22Rv1 (cell line): ENCODE results near the gene OR10K2.
"Not testable (repeated sequence)": the region's sequence is repeated elsewhere in the genome, so short reads cannot be mapped to it uniquely, and the experiment has no call there.

Experiments used
- H3K27ac ChIP-seq: fragments of 450-650 bp; 2 replicates; pipeline ENCODE4 v1.5.1; 2017
- ZFX ChIP-seq: fragments of 450-650 bp; IDR thresholded peaks from 2 replicates; pipeline ENCODE4 v1.6.1; 2017; ENCODE audit warnings: antibody characterized with exemption, borderline replicate concordance
- TF ChIP-seq, protein P1 (sequence below): fragments of 450-650 bp; IDR thresholded peaks from 2 replicates; pipeline ENCODE4 v1.5.1; 2017; ENCODE audit warnings: mild to moderate bottlenecking

The OR10K2 gene

DNA sequence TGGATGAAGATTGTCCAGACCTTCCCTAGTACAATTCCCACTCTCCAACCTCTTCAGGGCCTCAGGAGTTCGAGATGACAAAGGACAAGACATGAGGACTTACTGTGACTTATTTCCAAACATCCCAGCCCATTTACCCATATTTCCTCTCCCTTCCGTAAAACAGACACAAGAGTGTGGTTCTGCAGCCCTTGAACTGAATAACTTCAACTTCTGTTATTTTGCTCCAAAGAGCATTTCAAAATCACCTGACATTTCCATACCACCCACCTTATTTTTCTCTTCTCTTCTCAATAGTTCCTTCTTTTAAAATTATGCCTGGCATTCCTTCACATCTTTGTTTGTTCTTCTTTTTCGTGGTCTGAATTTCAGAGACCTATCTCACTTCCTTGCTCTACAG lies 8.7 kb upstream of the OR10K2 start:
- no peak for TF ChIP-seq ZFX
- TF ChIP-seq, protein P1, sequence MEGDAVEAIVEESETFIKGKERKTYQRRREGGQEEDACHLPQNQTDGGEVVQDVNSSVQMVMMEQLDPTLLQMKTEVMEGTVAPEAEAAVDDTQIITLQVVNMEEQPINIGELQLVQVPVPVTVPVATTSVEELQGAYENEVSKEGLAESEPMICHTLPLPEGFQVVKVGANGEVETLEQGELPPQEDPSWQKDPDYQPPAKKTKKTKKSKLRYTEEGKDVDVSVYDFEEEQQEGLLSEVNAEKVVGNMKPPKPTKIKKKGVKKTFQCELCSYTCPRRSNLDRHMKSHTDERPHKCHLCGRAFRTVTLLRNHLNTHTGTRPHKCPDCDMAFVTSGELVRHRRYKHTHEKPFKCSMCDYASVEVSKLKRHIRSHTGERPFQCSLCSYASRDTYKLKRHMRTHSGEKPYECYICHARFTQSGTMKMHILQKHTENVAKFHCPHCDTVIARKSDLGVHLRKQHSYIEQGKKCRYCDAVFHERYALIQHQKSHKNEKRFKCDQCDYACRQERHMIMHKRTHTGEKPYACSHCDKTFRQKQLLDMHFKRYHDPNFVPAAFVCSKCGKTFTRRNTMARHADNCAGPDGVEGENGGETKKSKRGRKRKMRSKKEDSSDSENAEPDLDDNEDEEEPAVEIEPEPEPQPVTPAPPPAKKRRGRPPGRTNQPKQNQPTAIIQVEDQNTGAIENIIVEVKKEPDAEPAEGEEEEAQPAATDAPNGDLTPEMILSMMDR, result no peak
- no peak overlapping the region for H3K27ac ChIP-seq

DNA sequence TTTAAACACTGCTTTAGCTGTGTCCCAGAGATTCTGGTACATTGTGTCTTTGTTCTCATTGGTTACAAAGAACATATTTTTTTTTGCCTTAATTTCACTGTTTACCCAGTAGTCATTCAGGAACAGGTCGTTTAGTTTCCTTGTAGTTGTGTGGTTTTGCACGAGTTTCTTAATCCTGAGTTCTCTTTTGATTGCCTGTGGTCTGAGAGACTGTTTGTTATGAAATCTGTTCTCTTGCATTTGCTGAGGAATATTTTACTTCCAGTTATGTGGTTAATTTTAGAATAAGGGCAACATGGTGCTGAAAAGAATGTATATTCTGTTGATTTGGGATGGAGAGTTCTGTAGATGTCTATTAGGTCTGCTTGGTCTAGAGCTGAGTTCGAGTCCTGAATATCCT lies 4.1 kb upstream of the OR10K2 start:
- H3K27ac ChIP-seq, result not testable (repeated sequence)

GRCh38 chr1:158425027-158425426 lies 1.0 kb downstream of the OR10K2 start:
- no peak overlapping the region for H3K27ac ChIP-seq
- TF ChIP-seq, protein P1, result no peak
- TF ChIP-seq ZFX, result no peak

DNA sequence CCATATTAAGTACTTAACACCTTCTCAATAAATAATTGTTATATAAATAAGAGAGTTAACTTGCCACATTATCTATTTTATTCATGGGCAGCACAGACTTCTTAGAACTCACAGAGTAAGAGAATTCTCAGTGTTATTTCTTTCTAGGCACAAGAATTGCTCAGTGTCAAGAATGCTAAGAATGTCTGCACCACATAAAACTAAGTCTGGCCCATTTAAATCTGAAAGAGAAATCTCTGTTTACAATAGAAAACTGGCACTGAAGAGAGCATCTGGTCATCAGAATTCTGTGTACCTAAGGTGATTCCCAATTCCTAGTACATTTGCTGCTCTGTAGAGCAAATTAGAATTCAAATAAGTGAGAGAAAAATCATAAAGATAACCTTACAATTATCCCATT lies 3.8 kb downstream of the OR10K2 start:
- TF ChIP-seq, protein P1, result no peak
- TF ChIP-seq ZFX, result no peak
- H3K27ac ChIP-seq, result no peak overlapping the region

DNA sequence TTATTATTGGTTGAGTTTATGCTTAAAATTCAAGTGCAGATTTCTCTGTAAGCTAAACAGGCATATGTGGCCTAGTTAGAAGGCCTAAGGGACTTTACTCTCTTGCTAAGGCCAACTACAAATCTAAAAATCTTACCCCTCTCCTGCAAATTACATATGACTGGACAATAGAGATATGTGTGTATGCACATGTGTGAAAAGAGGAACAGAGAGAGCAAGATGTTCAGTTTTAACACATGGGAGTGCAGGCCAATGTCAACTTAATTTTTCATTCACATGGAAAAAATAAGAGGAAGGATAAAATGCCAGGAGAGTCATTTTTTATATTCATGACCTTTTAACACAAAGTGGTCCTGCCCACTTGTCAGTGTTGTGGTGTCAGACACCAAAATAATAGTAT lies 8.5 kb downstream of the OR10K2 start:
- TF ChIP-seq, protein P1, result no peak
- no peak for TF ChIP-seq ZFX
- no peak overlapping the region for H3K27ac ChIP-seq

DNA sequence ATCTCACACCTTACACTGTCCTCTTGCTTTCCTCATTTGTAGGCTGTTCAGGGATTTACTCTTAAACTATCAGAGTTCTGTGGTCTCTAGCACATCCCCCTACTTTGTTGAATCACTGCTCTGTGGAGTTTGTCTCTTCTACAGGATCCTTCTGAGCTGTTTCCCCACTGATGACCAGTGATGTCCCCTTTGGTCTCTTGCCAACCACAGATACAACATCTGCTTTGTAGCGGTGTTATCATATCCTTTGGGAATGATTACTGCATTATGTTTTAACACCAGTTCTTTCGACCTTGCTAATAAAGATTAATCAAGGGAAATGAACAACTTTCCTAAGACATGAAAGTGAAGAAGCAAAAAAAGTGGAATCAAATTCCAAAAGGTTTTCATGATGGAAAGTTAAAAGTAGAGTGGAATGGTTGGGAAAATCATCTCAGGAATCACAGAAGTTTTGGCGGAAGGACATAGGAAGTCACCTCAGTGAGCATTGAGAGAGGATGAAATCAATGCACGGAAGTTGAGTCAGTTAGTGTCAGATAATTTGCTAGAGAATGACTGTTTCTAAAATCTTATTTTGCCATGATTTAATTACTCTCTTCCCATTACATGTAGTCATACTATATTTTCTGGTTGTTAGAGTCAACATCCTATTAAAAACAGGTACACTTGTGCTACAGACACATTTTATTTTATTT lies 11.2 kb downstream of the OR10K2 start:
- TF ChIP-seq, protein P1, result no peak
- TF ChIP-seq ZFX, result no peak
- H3K27ac ChIP-seq, result no peak overlapping the region

DNA sequence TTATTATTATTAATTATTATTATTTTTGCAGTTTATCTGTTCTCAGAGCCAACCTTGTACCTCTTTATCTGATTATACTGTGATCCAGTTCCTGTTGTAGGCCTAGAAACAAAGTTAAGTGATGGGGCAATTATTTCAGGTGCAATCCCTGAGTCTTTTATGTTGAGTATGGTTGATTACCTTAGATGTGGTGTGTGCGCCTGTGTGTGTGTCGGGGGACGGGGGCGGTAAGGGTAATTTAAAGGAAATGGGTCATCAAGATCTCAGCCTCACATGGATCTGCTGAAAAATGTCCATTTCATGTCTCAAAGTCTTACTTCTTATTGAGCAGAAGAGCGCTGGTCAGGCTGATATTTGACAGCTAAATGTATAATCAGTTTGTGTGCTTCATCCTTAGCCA lies 18.9 kb downstream of the OR10K2 start:
- no peak overlapping the region for H3K27ac ChIP-seq

GRCh38 chr1:158400871-158401270 lies 25.2 kb downstream of the OR10K2 start:
- no peak overlapping the region for H3K27ac ChIP-seq
- TF ChIP-seq ZFX, result no peak
- TF ChIP-seq, protein P1, result no peak

More for the DNA sequence above, 18.9 kb downstream of the OR10K2 start:
- TF ChIP-seq, protein P1, result no peak
- TF ChIP-seq ZFX, result no peak
